Panc1 (cell line): ENCODE results near the gene SLC36A4.
A peak's percentile ranks its signal among the peaks of the same experiment; 100 is the strongest.

Experiments
- TF ChIP-seq, protein P1 (sequence below): fragments of 450-650 bp; IDR thresholded peaks from 2 replicates; pipeline ENCODE4 v1.5.1; 2017; ENCODE audit warnings: mild to moderate bottlenecking
- TF ChIP-seq, protein P2 (sequence below), 2 experiments: IDR thresholded peaks; 2 replicates each; pipeline ENCODE4 v1.6.1; 2011 to 2012; ENCODE audit warnings: low read depth in 2 of 2, control low read depth in 1 of 2, low read length in 1 of 2, mild to moderate bottlenecking in 1 of 2, moderate library complexity in 1 of 2; ENCODE audit not compliant: insufficient read depth in 1 of 2

DNA sequence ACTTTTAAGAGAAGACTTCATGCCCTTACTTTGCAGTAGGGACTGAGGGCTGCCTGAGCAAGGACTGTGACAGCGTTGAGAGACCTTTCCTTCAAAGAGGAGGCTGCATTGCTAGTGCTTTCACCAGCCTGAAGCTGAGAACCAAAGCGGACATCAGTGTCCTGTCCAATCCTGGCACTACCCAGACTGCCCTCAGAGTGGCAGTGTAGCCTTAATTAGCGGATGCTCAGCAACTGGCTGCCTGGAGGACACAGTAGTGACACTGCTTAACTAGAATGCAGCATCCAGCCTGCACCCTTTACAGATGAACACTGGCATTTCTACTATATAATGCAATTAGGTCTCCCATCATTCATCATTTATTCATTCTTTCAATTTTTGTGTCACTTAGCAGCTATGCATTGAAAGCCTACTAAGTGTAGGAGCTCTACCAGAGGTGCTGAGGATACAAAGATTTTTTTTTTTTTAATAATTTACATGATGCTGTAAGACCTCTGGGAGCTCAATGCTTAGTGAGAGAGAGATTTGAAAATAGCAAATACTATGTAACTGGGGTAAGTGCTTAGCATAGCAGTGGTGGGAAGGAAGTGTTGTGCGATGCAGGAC lies 36.9 kb upstream of the SLC36A4 start:
- TF ChIP-seq, protein P1, sequence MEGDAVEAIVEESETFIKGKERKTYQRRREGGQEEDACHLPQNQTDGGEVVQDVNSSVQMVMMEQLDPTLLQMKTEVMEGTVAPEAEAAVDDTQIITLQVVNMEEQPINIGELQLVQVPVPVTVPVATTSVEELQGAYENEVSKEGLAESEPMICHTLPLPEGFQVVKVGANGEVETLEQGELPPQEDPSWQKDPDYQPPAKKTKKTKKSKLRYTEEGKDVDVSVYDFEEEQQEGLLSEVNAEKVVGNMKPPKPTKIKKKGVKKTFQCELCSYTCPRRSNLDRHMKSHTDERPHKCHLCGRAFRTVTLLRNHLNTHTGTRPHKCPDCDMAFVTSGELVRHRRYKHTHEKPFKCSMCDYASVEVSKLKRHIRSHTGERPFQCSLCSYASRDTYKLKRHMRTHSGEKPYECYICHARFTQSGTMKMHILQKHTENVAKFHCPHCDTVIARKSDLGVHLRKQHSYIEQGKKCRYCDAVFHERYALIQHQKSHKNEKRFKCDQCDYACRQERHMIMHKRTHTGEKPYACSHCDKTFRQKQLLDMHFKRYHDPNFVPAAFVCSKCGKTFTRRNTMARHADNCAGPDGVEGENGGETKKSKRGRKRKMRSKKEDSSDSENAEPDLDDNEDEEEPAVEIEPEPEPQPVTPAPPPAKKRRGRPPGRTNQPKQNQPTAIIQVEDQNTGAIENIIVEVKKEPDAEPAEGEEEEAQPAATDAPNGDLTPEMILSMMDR, result peak; percentile 95
- TF ChIP-seq, protein P2, sequence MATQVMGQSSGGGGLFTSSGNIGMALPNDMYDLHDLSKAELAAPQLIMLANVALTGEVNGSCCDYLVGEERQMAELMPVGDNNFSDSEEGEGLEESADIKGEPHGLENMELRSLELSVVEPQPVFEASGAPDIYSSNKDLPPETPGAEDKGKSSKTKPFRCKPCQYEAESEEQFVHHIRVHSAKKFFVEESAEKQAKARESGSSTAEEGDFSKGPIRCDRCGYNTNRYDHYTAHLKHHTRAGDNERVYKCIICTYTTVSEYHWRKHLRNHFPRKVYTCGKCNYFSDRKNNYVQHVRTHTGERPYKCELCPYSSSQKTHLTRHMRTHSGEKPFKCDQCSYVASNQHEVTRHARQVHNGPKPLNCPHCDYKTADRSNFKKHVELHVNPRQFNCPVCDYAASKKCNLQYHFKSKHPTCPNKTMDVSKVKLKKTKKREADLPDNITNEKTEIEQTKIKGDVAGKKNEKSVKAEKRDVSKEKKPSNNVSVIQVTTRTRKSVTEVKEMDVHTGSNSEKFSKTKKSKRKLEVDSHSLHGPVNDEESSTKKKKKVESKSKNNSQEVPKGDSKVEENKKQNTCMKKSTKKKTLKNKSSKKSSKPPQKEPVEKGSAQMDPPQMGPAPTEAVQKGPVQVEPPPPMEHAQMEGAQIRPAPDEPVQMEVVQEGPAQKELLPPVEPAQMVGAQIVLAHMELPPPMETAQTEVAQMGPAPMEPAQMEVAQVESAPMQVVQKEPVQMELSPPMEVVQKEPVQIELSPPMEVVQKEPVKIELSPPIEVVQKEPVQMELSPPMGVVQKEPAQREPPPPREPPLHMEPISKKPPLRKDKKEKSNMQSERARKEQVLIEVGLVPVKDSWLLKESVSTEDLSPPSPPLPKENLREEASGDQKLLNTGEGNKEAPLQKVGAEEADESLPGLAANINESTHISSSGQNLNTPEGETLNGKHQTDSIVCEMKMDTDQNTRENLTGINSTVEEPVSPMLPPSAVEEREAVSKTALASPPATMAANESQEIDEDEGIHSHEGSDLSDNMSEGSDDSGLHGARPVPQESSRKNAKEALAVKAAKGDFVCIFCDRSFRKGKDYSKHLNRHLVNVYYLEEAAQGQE (IDR thresholded peaks at IDR 0.05; ENCODE audit: insufficient read depth in 1 of 2, low read depth in 2 of 2, low read length in 1 of 2), result no peak
